Raji (cell line): ENCODE data around the gene CYTH1.

Experiments
- POLR2A ChIP-seq: IDR thresholded peaks from 2 replicates; pipeline ENCODE4 v1.6.1; 2011; ENCODE audit warnings: low read depth, low read length, control low read depth; ENCODE audit not compliant: insufficient read depth

The CYTH1 gene

DNA sequence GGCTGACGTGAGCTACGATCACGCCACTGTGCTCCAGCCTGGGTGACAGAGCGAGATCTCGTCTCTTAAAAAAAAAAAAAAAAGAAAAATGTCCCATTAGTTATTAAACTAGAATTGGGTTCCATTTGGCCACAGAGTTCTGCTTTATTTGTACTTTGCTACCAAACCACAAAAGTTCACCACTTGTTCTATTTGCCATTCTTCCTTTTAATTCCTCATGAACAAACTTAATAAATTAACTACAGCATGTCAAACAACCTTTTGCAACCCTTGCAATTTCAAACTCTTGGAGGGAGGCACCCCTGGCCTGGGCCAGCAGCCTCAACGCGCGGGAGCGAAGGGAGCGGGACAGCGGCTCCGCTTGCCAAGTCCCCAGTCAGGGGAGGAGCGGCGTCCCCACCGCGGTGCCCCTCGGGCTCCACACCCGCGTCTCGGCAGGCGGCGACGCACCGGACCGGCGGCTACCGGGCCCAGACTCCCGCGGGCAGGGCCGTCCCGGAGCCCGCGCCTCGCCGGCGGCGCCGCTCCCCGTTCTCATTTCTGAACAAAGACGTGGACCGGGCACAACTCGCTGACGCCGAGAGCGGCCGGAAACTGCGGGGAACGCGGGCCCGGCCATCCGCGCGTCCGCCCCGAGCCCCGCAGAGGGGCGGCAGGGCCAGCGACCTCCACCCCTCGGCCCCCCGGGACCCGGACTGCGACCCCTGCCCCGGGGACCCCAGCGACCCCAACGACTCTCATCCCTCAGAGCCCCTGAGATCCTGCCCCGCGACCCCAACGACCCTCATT is 775 bp downstream of the CYTH1 start:
- no peak for TF ChIP-seq POLR2A

- no peak for TF ChIP-seq POLR2A
Observed at GRCh38 chr17:78780335-78780734, 1.7 kb downstream of the CYTH1 start.

DNA sequence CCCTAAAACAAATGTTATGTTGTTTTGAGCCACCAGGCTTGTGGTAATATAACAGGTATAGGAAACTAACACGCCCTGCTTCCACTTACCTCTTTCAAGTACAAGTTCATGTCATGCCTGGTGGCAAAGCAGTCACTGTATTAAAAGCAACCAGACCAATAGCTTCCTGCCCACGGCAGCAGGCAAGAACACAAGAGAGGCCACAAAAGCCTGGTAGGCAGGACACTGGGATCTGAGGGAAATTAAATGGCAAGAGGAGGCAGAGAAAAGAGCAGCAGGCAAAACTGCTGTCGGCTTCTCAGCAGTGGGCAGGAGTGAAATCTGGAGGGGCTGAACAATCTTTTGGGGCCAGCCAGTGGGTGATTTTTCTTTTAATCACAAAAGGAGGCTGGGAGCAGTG is 2.2 kb downstream of the CYTH1 start:
- TF ChIP-seq POLR2A: no peak

DNA sequence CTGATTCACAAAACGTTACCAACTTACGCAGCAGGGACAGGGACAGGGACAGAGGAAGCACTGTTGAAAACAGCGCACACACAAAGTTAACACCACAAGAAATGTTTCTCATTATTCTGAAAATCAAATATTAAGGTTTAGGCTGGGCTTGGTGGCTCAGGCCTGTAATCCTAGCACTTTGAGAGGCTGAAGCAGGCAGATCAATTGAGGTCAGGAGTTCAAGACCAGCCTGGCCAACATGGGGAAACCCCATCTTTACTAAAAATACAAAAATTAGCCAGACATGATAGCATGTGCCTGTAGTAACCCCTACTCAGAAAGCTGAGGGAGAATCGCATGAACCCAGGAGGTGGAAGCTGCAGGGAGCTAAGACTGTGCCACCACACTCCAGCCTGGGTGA is 4.2 kb downstream of the CYTH1 start:
- TF ChIP-seq POLR2A: no peak

DNA sequence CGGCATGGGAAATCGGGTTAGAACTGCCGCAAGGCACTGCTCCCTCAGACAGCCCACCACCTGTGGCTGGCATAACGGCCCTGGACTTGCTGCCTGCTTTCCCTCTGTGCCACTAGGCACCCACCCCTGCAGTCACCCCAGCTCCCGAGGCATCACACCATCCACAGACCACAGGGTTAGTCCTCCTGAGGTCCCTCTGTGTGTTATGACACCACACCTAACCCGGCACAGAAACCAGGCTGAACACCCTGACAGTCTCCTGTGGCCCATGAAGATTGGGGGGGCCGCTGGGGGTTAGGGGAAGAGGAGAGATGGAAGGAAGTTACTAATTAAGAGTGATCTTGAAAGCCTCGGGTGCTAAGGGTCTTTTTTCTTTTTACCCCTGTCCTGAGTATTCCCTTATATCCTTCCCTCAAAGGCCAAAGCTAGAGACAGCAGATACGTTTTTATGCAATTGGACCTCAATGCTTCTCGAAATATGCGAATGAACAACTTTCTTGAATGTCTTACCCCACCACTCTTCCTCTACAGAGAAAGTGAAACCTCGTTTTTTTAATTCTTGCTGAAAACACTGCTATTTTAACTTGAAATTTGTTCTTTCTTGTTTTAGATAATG is 7.0 kb downstream of the CYTH1 start:
- TF ChIP-seq POLR2A: no peak

- TF ChIP-seq POLR2A: no peak
Observed at GRCh38 chr17:78774453-78774852, 7.6 kb downstream of the CYTH1 start.

DNA sequence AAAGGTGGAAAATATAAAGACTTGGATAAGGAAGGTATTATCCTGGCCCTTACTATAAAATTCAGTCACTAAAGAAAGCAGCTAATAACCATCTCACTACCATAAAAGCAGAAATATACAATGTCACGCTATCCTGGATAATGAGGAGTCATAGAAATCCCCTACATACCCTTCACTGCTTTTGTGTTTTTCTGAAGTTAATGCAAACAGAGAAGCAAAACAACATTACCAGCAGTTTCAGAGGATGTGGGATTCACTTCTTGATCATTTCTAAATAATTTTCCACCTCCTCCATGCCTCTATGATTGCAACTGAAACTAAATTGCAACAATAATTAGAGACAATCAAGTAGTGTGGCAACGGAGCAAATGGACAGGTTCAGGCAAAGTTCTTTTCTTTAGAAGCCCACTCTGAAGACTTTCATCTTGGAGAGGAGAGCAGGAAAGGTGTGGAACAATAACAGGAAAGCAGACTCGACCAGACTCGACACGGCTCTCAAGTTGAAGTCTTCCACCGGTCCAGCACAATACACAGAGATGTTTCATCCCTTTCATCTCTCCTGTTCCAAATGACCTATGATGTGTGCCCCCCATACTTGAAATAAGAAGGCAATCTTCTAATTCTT is 10.2 kb downstream of the CYTH1 start:
- TF ChIP-seq POLR2A: no peak

- TF ChIP-seq POLR2A: no peak
Observed at GRCh38 chr17:78769196-78769773, 12.8 kb downstream of the CYTH1 start.

DNA sequence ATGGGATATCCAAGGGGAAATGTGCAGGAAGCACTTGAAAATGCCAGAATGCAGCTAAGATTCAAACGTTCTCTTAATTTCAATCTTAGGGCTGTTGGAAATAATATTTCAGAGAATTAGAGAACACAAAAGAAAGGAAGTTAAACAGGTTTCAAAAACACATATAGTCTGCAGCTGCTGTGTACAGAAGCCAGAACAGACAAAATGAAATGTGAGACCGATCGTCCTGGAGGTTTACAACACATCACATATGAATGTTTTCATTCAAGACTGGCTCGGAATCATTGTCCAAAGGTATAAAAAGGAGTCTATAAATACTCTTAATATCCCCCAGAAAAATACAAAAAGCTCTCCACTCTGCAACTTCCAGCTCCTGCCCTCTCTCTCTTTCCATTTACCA is 14.3 kb downstream of the CYTH1 start:
- TF ChIP-seq POLR2A: no peak

GRCh38 chr17:78766743-78767294 is 15.3 kb downstream of the CYTH1 start:
- no peak for TF ChIP-seq POLR2A

GRCh38 chr17:78766225-78766624 is 15.8 kb downstream of the CYTH1 start:
- no peak for TF ChIP-seq POLR2A

- TF ChIP-seq POLR2A: no peak
Observed at GRCh38 chr17:78765821-78766220, 16.3 kb downstream of the CYTH1 start.

- no peak for TF ChIP-seq POLR2A
Observed at GRCh38 chr17:78764871-78765270, 17.2 kb downstream of the CYTH1 start.

GRCh38 chr17:78763561-78763960 is 18.5 kb downstream of the CYTH1 start:
- TF ChIP-seq POLR2A: no peak

- no peak for TF ChIP-seq POLR2A
Observed at GRCh38 chr17:78761789-78762406, 20.2 kb downstream of the CYTH1 start.
